Activated T-helper 1 cell treated with anti-CD3 and anti-CD28 coated beads, Interleukin-12 subunit alpha, Interleukin-12 subunit beta, Interleukin-2, Interleukin-4 antibody, amounts not matched to agents 30 ng/mL and 10 ng/mL and 1 ng/mL, durations not matched to agents 14 hours and 24 hours and 36 hours (primary cell): ENCODE data around the gene CYP2R1. TPM values are rescaled to one million over a fixed set of nuclear protein-coding genes. Genes with fewer than 3 reads are reported as not detected.

Source experiments
- DNase-seq: peaks from one replicate; pipeline ENCODE4 v3.0.0; 2021; ENCODE audit warnings: low spot score
- H3K27ac Mint-ChIP-seq: one replicate; pipeline ENCODE4 v1.8.0; 2021; ENCODE audit warnings: mild to moderate bottlenecking, mixed read lengths
- H3K27me3 Mint-ChIP-seq: one replicate; pipeline ENCODE4 v1.8.0; 2022; ENCODE audit warnings: mild to moderate bottlenecking, moderate library complexity, mixed read lengths; ENCODE audit not compliant: insufficient read depth
- H3K36me3 Mint-ChIP-seq: one replicate; pipeline ENCODE4 v1.8.0; 2021; ENCODE audit warnings: low read depth, mixed read lengths
- H3K4me1 Mint-ChIP-seq: one replicate; pipeline ENCODE4 v1.8.0; 2021; ENCODE audit warnings: low read depth, mixed read lengths
- H3K4me3 Mint-ChIP-seq: one replicate; pipeline ENCODE4 v1.8.0; 2021; ENCODE audit warnings: mild to moderate bottlenecking, moderate library complexity, mixed read lengths
- H3K9me3 Mint-ChIP-seq: one replicate; pipeline ENCODE4 v1.8.0; 2021; ENCODE audit warnings: mixed read lengths
- intact Hi-C: fragments of 100-400 bp; cut with micrococcal nuclease; formaldehyde crosslinking; loops from one replicate; pipeline ENCODE4 v1.15.1; 2024
- total RNA-seq: library from RNA; stranded (reverse); gene quantifications from 2 replicates; pipeline ENCODE4 v1.2.3, GENCODE V29; 2022

CYP2R1 gene
- total RNA-seq: 13.7 and 14.3 TPM in 2 replicates

GRCh38 chr11:14892036-14892556, at the start of gene CYP2R1:
CYP2R1 (minus strand) TSS chr11:14892231; CDS start chr11:14892205, 26 bp downstream.
- intact Hi-C loops: loop anchor here (1.0 to 5.0 kb wide), 6 partner anchors 12 to 1605 kb away; partner anchors contain the start of genes COPB1 and FAR1
- Mint-ChIP-seq H3K36me3 (peaks cover 24% of the 10 kb centered on the region), H3K27me3 (no peaks in the 10 kb centered on the region), H3K4me3 (peak within 1 kb of the TSS; percentile 90), H3K9me3 (peaks cover 5% of the 10 kb centered on the region), H3K27ac (peak within 1 kb of the TSS; percentile 98), H3K4me1 (peaks cover 61% of the 10 kb centered on the region)
- DNase-seq: peak; percentile 90

- peaks cover 8% of the 10 kb centered on the region for H3K9me3 Mint-ChIP-seq
- DNase-seq: no peak
- H3K36me3 Mint-ChIP-seq: peaks cover 2% of the 10 kb centered on the region
- no peaks in the 10 kb centered on the region for H3K4me1 Mint-ChIP-seq
- H3K27ac Mint-ChIP-seq: no peak overlapping the region
- intact Hi-C loops: no loop called here
- H3K4me3 Mint-ChIP-seq: no peak overlapping the region
- peaks cover 5% of the 10 kb centered on the region for H3K27me3 Mint-ChIP-seq
These were observed 46.9 kb upstream of the CYP2R1 start for GRCh38 chr11:14938936-14939335.

- Mint-ChIP-seq H3K27me3 (peaks cover 4% of the 10 kb centered on the region), H3K9me3 (peaks cover 12% of the 10 kb centered on the region), H3K27ac (no peak overlapping the region), H3K4me3 (no peak overlapping the region), H3K4me1 (no peaks in the 10 kb centered on the region), H3K36me3 (peaks cover 4% of the 10 kb centered on the region)
- no peak for DNase-seq
- intact Hi-C loops: no loop called here
These were observed 42.8 kb upstream of the CYP2R1 start for GRCh38 chr11:14934641-14935351.

- peaks cover 4% of the 10 kb centered on the region for H3K27me3 Mint-ChIP-seq
These were observed 40.4 kb upstream of the CYP2R1 start for GRCh38 chr11:14932447-14932846.

GRCh38 chr11:14930369-14930768, 38.3 kb upstream of the CYP2R1 start:
- no peak for DNase-seq
- H3K27me3 Mint-ChIP-seq: peaks cover 4% of the 10 kb centered on the region
- intact Hi-C loops: no loop called here
- H3K9me3 Mint-ChIP-seq: peaks cover 16% of the 10 kb centered on the region
- no peak overlapping the region for H3K4me3 Mint-ChIP-seq
- no peak overlapping the region for H3K27ac Mint-ChIP-seq
- peaks cover 5% of the 10 kb centered on the region for H3K36me3 Mint-ChIP-seq
- H3K4me1 Mint-ChIP-seq: no peaks in the 10 kb centered on the region

More at GRCh38 chr11:14932447-14932846, 40.4 kb upstream of the CYP2R1 start:
- Mint-ChIP-seq H3K9me3 (peaks cover 16% of the 10 kb centered on the region), H3K27ac (no peak overlapping the region), H3K36me3 (peaks cover 5% of the 10 kb centered on the region), H3K4me3 (no peak overlapping the region), H3K4me1 (no peaks in the 10 kb centered on the region)
- DNase-seq: no peak
- intact Hi-C loops: no loop called here

- H3K27ac Mint-ChIP-seq: no peak overlapping the region
- peaks cover 4% of the 10 kb centered on the region for H3K27me3 Mint-ChIP-seq
- intact Hi-C loops: no loop called here
- no peaks in the 10 kb centered on the region for H3K4me1 Mint-ChIP-seq
- DNase-seq: no peak
- peaks cover 16% of the 10 kb centered on the region for H3K9me3 Mint-ChIP-seq
- no peak overlapping the region for H3K4me3 Mint-ChIP-seq
- peaks cover 5% of the 10 kb centered on the region for H3K36me3 Mint-ChIP-seq
These were observed 35.1 kb upstream of the CYP2R1 start for GRCh38 chr11:14927146-14927545.

- Mint-ChIP-seq H3K27ac (no peak overlapping the region), H3K27me3 (no peaks in the 10 kb centered on the region), H3K4me3 (no peak overlapping the region), H3K36me3 (peaks cover 5% of the 10 kb centered on the region), H3K4me1 (no peaks in the 10 kb centered on the region), H3K9me3 (peaks cover 11% of the 10 kb centered on the region)
- DNase-seq: no peak
- intact Hi-C loops: no loop called here
These were observed 32.3 kb upstream of the CYP2R1 start for GRCh38 chr11:14924318-14924717.

GRCh38 chr11:14916403-14916802, 24.4 kb upstream of the CYP2R1 start:
- intact Hi-C loops: no loop called here
- no peak for DNase-seq
- Mint-ChIP-seq H3K36me3 (peaks cover 26% of the 10 kb centered on the region), H3K27me3 (peaks cover 3% of the 10 kb centered on the region), H3K27ac (no peak overlapping the region), H3K4me3 (no peak overlapping the region), H3K4me1 (no peaks in the 10 kb centered on the region), H3K9me3 (no peaks in the 10 kb centered on the region)

- intact Hi-C loops: no loop called here
- no peak overlapping the region for H3K4me3 Mint-ChIP-seq
- no peak overlapping the region for H3K27ac Mint-ChIP-seq
- H3K9me3 Mint-ChIP-seq: no peaks in the 10 kb centered on the region
- peaks cover 3% of the 10 kb centered on the region for H3K27me3 Mint-ChIP-seq
- no peak for DNase-seq
- H3K4me1 Mint-ChIP-seq: no peaks in the 10 kb centered on the region
- peaks cover 24% of the 10 kb centered on the region for H3K36me3 Mint-ChIP-seq
These were observed 22.5 kb upstream of the CYP2R1 start for GRCh38 chr11:14914536-14914935.

- peaks cover 3% of the 10 kb centered on the region for H3K36me3 Mint-ChIP-seq
- no peak for DNase-seq
- peak overlapping the region; percentile 38 for H3K4me3 Mint-ChIP-seq
- intact Hi-C loops: loop anchor here (1.0 to 10.0 kb wide), 7 partner anchors 62 to 1444 kb away; partner anchors contain the start of gene BTBD10
- peak overlapping the region; percentile 20 for H3K27ac Mint-ChIP-seq
- H3K4me1 Mint-ChIP-seq: peaks cover 57% of the 10 kb centered on the region
- no peaks in the 10 kb centered on the region for H3K9me3 Mint-ChIP-seq
- H3K27me3 Mint-ChIP-seq: no peaks in the 10 kb centered on the region
These were observed 16.3 kb upstream of the CYP2R1 start for GRCh38 chr11:14908214-14908880.

- intact Hi-C loops: loop anchor here (1.0 to 10.0 kb wide), 8 partner anchors 63 to 1443 kb away; partner anchors contain the start of gene BTBD10
- H3K4me1 Mint-ChIP-seq: peaks cover 63% of the 10 kb centered on the region
- no peaks in the 10 kb centered on the region for H3K9me3 Mint-ChIP-seq
- DNase-seq: peak; percentile 76
- H3K36me3 Mint-ChIP-seq: peaks cover 3% of the 10 kb centered on the region
- no peak overlapping the region for H3K27ac Mint-ChIP-seq
- H3K4me3 Mint-ChIP-seq: peak overlapping the region; percentile 23
- H3K27me3 Mint-ChIP-seq: no peaks in the 10 kb centered on the region
These were observed 15.6 kb upstream of the CYP2R1 start for GRCh38 chr11:14907411-14908213.

GRCh38 chr11:14906993-14907392, 15.0 kb upstream of the CYP2R1 start:
- H3K4me3 Mint-ChIP-seq: peak overlapping the region; percentile 93
- H3K27me3 Mint-ChIP-seq: no peaks in the 10 kb centered on the region
- H3K27ac Mint-ChIP-seq: no peak overlapping the region
- intact Hi-C loops: loop anchor here (1.0 to 10.0 kb wide), 2 partner anchors 117 to 1442 kb away; partner anchors contain the start of gene BTBD10
- no peaks in the 10 kb centered on the region for H3K9me3 Mint-ChIP-seq
- H3K36me3 Mint-ChIP-seq: peaks cover 3% of the 10 kb centered on the region
- peaks cover 65% of the 10 kb centered on the region for H3K4me1 Mint-ChIP-seq
- no peak for DNase-seq
